Fibroblast of skin of left quadriceps (primary cell): Measurements from ENCODE around the gene SYT7.

Experiments
- DNase-seq, 2 experiments: peaks; one replicate each; pipeline ENCODE4 v3.0.0-alpha.2; 2013; ENCODE audit warnings: low read depth in 2 of 2

SYT7 gene

GRCh38 chr11:61581030-61581928, at the start of gene SYT7:
SYT7 (minus strand) TSS chr11:61581076; CDS start chr11:61580820, 256 bp downstream.
- peak; percentile 93 for DNase-seq

- no peak for DNase-seq
These were observed 49.2 kb upstream of the SYT7 start for GRCh38 chr11:61630089-61630488.

- no peak for DNase-seq
These were observed 48.4 kb upstream of the SYT7 start for GRCh38 chr11:61629082-61629833.

GRCh38 chr11:61628662-61628970, 47.7 kb upstream of the SYT7 start:
- no peak for DNase-seq

GRCh38 chr11:61627850-61628661, 47.2 kb upstream of the SYT7 start:
- DNase-seq: peak in 1 of 2 experiments; percentile 11

GRCh38 chr11:61626580-61627380, 45.9 kb upstream of the SYT7 start:
- DNase-seq: no peak

GRCh38 chr11:61625525-61625924, 44.6 kb upstream of the SYT7 start:
- no peak for DNase-seq

- DNase-seq: no peak
These were observed 41.2 kb upstream of the SYT7 start for GRCh38 chr11:61621917-61622585.

GRCh38 chr11:61619471-61620226, 38.8 kb upstream of the SYT7 start:
- DNase-seq: no peak

- no peak for DNase-seq
These were observed 38.1 kb upstream of the SYT7 start for GRCh38 chr11:61618978-61619377.

- no peak for DNase-seq
These were observed 36.6 kb upstream of the SYT7 start for GRCh38 chr11:61617515-61617914.

GRCh38 chr11:61616434-61616833, 35.6 kb upstream of the SYT7 start:
- peak in 1 of 2 experiments; percentile 44 for DNase-seq

- peak; percentile 47 to 48 for DNase-seq
These were observed 33.9 kb upstream of the SYT7 start for GRCh38 chr11:61614782-61615181.

- no peak for DNase-seq
These were observed 33.0 kb upstream of the SYT7 start for GRCh38 chr11:61613870-61614269.

- no peak for DNase-seq
These were observed 32.2 kb upstream of the SYT7 start for GRCh38 chr11:61613051-61613450.

GRCh38 chr11:61611309-61611708, 30.4 kb upstream of the SYT7 start:
- DNase-seq: no peak

GRCh38 chr11:61610905-61611304, 30.0 kb upstream of the SYT7 start:
- no peak for DNase-seq

GRCh38 chr11:61609980-61610366, 29.1 kb upstream of the SYT7 start:
- DNase-seq: no peak

GRCh38 chr11:61609000-61609979, 28.4 kb upstream of the SYT7 start:
- DNase-seq: no peak
